NCI-H2196 (cell line): ENCODE data around the gene FHOD3.

Experiments
- DNase-seq: peaks from one replicate; lab custom pipeline; 2025; ENCODE audit not compliant: unreplicated experiment; lab: John Stamatoyannopoulos, UW

Gene FHOD3

DNA sequence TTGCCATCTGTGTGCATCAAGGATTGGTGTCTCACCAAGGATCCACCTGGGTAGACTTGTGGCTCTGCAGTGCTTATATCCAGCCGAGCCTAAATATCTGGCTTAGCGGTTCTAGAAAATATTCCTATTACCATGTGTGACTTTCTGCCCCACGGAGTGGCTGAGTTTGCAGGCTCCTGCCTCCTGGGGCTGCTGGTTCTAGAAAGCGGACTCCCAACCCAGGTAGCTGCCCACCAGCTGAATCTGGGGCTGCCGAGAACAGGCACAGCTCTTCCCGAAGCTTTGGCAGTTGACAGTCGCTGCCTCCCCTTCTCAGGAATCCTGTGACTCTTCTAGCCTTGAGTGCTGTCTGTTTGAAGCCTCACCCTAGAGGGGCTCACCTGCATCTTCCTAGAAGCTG lies 426.7 kb downstream of the FHOD3 start:
- no peak for DNase-seq

DNA sequence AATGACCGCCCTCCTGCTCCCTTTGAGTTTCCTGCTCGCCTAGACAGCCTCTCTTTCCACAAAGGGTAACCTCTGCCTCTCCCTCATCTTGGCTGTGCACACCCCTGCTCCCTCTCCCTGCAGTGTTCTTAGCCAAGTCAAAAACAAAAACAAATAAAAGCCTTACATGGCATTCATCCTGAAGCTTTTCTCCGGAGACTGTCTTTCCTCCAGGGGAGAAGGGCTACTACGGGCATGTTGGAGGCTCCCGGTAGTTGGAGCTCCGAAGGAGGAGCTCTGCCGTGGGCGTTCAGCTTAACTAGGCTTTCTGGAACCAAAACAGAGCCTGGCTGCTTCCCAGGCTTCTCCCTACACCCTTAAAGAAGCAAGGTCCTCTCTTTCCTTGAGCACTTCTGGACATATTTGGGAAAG lies 427.1 kb downstream of the FHOD3 start:
- DNase-seq, result no peak

- DNase-seq, result no peak
Observed at GRCh38 chr18:36728345-36728744, 430.8 kb downstream of the FHOD3 start.

GRCh38 chr18:36729197-36729596 lies 431.7 kb downstream of the FHOD3 start:
- no peak for DNase-seq

DNA sequence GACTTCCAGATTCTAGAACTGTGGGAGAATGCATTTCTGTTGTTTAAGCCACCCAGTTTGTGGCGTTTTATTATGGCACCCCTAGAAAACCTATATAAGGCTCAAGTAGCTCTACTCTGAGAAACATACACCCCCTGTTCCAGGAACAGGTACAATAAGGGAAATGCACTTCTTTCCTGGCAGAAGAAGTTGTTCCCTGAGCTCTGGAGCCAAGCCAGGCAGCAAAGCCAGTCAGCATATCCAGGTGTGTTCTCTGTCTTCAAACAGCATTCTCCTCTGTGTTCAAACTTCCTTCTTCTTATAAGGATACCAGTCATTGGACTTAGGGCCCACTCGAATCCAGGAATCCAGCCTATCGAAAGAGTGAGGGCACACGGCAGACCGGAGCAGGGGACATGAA lies 434.8 kb downstream of the FHOD3 start:
- DNase-seq, result no peak

DNA sequence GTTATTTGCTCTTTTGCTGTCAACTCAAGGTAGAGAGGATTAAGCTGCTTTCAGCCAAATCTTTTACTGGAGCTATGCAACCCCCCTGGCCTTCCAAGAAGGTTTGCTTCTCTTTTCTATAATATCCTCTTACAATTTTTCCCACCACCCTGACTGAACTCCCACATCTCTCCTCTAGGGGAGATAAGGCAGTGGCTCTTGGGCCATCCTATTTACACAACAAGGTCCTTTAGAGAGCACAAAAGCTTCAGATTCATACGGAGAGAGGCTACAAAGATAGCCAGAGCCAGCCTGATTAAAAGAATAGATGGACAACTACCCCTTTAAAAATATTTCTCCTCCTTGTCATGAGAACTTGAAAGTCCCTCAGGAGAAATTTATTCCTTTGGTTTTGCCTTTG lies 435.6 kb downstream of the FHOD3 start:
- DNase-seq, result no peak

DNA sequence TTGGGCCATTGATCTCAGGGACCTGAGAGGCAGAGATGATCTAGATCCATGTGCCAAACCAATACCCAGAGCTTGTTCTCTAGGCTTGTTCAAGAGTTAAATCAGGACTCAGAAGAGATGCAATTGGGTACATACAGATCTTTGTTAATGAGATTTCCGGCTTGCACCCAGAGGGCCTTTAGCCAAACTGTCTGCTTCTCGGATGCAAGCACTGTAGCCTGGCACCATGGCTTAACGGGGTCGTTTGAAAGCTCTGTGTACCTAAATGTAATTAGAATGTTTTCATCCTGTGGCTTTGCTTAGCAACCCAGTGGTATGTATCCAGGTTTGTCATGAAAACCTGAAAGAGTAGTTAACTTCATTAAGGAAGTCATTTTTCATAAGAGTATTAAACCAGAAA lies 437.1 kb downstream of the FHOD3 start:
- no peak for DNase-seq

GRCh38 chr18:36735130-36735529 lies 437.6 kb downstream of the FHOD3 start:
- no peak for DNase-seq

DNA sequence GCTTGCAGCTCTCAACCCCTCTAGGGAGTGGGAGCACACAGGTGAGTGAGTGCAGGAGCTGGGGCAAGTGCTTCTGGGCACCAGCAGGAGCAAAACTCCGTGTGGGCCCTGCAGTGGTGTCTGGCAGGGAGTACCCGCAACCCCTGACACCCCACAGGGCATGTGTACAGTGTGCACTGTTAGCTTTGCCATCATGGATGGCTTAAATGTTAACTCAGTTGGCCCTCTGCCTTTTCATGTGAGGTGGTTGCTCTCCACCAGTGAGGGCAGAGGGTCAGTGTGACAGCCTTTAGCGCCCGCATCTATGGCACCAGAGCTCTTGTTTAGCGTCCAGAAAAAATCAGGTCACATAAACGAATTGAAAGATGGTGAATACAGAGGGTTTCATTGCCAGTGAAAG lies 438.6 kb downstream of the FHOD3 start:
- no peak for DNase-seq

DNA sequence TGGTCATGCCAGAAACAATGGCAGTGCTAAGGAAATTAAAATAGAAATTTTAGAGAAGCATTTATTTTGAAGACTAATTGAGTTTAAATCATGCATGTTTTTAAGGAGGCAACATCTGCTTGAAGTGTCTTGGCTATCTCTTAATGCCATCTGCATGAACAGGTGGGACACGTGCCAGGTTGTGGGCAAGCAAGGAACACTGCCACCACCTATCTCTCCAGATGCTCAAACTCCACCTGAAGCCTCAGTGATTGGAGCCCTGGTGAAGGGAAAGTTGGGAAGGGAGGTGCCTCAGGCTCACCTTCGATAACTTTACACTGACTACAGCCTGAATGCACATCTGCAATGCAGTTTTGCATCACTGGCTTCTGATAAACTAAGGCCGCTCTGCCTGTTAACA lies 439.8 kb downstream of the FHOD3 start:
- no peak for DNase-seq

- DNase-seq, result no peak
Observed at GRCh38 chr18:36744261-36744876, 446.9 kb downstream of the FHOD3 start.

- no peak for DNase-seq
Observed at GRCh38 chr18:36745219-36745975, 447.9 kb downstream of the FHOD3 start.

GRCh38 chr18:36752929-36753865 lies 455.7 kb downstream of the FHOD3 start:
- DNase-seq, result no peak

DNA sequence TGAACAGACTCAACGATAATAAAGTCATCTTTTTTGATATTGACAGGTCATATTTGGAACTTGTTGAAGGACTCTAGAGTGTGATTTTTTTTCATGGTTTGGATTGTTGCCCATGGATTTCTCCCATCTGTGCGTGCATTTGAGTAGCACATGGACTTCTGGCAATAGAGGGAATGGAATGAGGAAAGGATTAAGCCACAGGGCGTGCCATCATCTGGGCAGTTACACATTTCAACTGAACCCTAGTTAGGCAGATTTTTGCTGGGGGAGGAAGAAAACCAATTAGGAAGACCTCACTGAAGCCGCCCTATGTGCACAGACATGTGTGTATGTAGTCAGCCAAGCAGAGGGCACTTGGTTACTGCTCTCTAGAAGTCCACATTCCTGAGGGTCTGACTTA lies 458.7 kb downstream of the FHOD3 start:
- DNase-seq, result no peak

GRCh38 chr18:36757081-36757480 lies 459.6 kb downstream of the FHOD3 start:
- DNase-seq, result peak; percentile 27

GRCh38 chr18:36757991-36758390 lies 460.5 kb downstream of the FHOD3 start:
- DNase-seq, result no peak

GRCh38 chr18:36758623-36759022 lies 461.1 kb downstream of the FHOD3 start:
- no peak for DNase-seq

DNA sequence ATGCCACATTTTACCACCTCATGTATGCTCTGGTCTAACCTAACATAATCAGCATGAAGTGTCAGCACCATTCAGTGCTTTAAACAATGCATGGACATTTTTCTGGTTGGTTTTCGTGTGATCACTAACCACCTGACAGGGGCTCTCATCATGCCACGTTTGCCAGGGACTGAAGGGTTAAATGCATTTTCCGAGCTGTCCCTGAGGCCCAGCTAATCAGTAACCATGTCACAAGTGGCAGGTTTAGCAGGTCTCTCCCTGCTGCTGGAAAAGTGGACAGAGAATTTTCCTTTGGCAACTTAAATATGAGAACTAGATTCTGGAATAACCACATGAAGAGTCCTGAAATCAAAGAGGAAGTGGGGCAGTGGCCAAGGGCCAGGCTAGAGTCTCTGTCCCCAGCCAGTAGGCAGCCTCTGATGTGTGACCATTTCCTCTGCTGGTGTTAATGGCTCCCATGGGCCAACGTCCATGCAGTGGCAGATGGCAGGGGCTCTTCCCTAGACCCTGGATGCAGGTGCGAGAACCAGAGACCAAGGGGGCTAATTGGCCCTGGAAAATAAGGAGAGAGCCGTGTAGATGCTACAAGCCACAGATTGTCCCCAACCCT lies 461.8 kb downstream of the FHOD3 start:
- no peak for DNase-seq

- DNase-seq, result no peak
Observed at GRCh38 chr18:36760598-36760997, 463.1 kb downstream of the FHOD3 start.

- no peak for DNase-seq
Observed at GRCh38 chr18:36761186-36761698, 463.7 kb downstream of the FHOD3 start.

GRCh38 chr18:36762074-36762473 lies 464.6 kb downstream of the FHOD3 start:
- no peak for DNase-seq
